GM12873 (cell line): ENCODE data around the gene SPRED2.

Experiments
- TF ChIP-seq, protein P1 (sequence below): IDR thresholded peaks from 2 replicates; pipeline ENCODE4 v1.5.1; 2012; ENCODE audit warnings: low read depth, mild to moderate bottlenecking, moderate library complexity, low read length, control low read depth; ENCODE audit not compliant: insufficient read depth; ENCODE audit errors: missing control alignments

Gene SPRED2

DNA sequence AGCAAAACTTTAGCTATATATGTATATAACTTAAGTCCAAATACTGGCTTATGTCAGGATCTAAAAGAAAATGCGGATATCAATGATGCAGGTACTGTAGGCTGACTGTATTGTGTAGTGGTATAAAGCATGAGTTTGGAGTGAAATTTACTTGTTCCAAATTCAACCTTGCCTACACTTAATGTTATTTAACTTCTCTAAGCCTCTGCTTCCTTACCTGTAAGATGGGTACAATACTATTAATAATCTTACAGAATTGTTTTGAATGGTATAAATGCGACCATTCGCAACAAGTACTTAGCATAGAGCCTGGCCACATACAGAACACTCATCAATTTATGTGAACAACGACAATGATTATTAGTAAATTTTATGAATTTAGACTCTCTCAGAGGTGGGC lies 62.4 kb downstream of the SPRED2 start:
- TF ChIP-seq, protein P1, sequence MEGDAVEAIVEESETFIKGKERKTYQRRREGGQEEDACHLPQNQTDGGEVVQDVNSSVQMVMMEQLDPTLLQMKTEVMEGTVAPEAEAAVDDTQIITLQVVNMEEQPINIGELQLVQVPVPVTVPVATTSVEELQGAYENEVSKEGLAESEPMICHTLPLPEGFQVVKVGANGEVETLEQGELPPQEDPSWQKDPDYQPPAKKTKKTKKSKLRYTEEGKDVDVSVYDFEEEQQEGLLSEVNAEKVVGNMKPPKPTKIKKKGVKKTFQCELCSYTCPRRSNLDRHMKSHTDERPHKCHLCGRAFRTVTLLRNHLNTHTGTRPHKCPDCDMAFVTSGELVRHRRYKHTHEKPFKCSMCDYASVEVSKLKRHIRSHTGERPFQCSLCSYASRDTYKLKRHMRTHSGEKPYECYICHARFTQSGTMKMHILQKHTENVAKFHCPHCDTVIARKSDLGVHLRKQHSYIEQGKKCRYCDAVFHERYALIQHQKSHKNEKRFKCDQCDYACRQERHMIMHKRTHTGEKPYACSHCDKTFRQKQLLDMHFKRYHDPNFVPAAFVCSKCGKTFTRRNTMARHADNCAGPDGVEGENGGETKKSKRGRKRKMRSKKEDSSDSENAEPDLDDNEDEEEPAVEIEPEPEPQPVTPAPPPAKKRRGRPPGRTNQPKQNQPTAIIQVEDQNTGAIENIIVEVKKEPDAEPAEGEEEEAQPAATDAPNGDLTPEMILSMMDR: no peak

DNA sequence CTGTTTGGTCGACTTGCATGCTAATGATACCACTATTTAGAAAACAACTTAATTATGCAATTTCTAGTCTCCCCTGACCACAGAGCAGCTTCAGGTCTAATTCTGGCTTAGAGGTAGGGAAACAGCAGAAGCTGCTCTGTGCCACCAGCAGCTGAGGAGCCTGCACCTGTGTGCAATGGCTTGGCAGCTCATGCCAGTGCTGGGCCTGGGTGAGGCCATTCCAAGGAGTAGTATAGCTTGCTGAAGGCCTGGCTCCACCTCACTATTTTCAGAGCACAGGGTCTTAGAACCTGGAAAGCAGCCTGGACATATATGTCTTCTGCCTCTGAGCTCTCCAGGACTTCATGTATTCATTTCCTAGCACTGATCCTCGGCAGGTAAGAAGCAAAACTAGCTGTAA lies 62.8 kb downstream of the SPRED2 start:
- TF ChIP-seq, protein P1: no peak

DNA sequence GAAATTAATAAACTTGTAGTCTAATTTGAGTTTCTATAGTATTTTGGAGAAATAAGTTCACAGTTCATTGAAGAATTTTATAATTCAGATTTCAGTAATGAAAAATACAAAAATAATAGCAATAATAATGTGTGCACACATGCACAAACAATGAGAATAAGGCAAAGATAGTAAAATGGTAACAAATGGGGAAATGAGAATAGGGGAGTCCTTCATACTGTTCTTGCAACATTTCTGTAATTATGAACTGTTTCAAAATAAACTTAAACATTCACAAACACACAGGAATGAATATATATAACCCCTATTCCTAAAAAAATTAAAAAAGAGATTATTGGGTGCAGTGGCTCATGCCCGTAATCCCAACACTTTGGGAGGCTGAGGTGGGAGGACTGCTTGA lies 63.9 kb downstream of the SPRED2 start:
- TF ChIP-seq, protein P1: no peak

DNA sequence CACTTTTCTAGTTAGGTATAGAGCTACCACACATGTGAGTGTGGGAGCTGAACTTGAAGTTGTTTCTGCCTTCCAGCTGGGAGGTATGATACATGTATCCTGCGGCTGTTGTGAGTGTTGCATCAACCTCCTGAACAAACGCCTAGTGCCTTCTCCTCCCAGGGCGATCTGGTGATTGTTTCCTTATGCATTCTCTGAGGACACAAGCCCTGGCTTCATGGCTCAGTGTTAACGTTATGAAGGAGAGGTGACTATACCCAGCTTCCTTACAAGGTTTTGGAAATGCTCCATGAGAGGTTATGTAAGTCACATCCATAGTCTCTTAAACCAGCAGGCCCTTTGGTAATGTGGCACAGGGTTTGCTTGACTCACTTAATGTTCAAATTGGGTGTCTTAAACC lies 64.9 kb downstream of the SPRED2 start:
- TF ChIP-seq, protein P1: no peak

DNA sequence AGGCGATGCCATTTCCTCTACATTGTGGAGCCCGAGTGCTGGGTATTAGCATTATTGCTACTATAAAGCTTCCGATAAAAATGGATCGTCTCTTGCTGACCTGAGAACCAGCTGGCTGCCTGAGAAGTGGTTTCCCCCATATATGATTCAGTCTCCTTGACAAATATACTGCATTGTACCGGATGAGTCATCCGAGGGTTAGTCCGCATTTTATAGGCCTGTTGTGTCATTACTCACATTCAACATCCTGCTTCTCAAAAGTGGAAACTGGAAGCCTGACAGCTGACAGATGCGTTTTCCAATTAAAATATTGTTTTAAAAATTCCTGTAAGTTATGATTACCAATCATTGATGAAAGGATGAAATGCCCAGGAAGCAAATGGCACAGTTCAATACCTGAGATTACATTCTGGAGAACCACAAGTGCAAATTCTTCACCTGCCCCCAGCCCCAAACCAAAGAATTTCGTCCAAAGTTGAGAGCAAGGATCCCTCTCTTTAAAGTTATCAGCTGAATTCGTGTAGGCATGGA lies 65.7 kb downstream of the SPRED2 start:
- TF ChIP-seq, protein P1: no peak

DNA sequence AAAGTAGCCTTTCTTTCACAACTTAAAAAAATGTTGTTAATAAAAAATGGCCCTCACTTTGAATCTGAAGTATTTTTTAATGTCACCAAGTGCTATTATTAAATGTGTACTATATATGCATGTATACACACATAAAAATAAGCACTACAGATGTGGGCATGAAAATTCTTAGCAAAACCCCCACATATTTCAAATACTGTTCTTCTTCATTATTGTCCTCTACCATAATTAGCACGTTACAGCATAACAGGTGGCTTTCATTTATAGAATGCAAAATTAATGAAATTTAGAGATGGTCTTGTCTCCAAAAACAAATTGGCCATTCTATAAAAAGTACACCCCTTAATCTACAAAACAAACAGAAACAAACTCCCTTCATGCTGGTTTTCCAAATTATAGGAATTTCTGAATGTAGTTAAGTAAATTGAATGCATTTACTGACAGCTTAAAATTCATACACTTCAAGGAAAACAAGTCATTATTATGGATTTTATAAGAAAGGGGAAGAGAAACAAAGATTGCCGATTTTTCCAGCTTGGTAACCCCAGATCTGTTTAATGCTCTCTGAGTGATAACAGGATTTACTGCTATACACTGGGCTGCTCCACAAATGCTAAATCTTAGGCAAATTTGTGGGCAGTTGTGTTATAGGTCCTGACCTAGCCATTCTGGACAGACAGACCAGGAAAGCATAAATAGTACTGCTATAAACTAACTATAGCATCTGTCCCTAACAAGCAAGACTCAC lies 67.2 kb downstream of the SPRED2 start:
- TF ChIP-seq, protein P1: no peak

DNA sequence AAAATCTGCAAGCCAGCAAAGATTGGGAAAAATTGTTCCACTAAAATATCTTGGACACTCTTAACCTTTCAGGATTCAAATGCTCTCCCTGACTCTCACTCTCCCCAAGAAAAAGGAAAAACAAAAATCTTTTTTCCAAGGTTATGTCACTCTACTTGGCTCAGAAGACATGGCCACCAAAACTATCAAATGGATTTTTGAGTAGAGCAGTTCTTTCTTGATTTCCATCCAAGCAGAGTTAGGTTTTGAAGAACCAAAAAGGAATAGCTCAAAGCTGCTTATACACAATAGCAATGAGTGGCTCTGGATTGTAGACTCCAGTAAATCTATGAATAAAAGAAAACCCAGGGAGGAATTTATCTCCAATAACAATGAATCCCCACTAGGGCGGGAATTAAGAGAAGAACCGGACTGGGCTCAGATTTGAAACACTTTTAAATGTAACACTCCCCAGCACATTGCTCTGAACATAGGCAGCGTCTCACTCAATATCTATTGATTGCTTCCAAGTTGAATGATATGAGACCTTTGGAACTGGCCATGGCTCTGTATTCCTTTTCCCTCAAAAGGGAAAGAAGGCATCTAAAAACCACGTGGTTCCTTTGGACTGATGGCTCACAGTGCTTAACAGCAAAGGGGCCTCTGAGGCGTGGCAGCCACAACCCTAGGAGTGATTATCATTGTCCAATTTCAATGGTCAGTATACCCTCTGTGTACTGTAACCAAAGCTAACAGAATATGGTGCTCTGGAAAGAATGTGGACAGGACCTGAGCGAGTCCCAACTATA lies 68.3 kb downstream of the SPRED2 start:
- TF ChIP-seq, protein P1: no peak
